Activated CD4-positive, alpha-beta T cell treated with anti-CD3 and anti-CD28 coated beads for 48 hours (primary cell): ENCODE measurements around the gene TWF2.
A peak's percentile ranks its signal among the peaks of the same experiment; 100 is the strongest.

Source experiments
- DNase-seq: peaks from one replicate; pipeline ENCODE4 v3.0.0-alpha.2; 2020

Gene TWF2

DNA sequence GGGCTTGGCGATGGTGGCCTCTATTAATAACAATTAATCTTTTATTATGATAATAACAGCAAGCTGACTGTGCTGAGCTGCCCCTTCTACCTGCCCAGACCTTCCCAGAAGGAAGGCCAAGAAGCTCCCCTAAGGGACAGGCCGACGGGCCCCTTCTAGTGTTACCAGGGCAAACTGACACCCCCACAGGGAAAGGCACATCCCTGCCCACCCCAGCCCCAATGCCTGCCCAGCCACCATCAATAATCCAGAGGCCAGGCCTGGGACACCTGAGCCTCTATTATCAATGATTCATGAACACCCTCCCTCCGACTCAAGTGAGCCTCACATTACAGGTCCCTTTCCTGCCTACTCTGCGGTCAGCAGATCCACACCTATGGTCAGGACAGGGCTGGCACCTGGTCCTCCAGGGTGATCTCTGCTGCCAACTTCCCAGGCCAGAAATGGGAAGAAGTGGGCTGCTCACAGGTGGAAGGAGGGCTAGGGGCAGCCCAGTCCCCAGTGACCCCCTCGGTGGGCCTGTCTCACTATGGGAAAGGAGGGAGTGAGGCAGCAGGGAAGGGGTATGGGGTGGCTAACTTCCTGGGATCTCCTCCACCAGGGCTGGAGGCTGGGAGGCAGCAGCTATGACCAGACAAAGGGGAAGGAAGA is 1.8 kb downstream of the TWF2 start:
- DNase-seq, result no peak

DNA sequence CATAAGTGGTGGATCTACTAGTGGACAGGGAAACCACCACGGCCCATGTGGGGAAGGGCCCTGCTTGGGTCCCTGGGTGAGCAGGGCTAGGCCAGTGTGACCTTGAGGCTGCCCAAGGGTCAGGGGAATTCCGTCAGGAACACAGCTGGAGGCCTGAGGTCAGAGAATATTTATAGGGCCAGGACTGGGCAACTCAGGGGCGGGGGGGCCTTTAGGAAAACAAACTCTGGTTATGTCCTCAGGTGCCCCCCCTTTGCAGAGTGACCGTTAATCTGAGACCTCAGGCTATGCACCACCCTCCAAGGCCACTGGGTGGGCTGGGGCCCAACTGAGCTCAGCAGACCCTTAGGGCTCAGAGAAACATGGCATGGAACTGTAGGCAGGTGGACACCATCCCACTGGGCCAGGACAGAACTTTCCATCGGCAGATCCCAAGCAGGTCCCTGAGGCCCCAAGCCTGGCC is 2.5 kb downstream of the TWF2 start:
- DNase-seq, result no peak

DNA sequence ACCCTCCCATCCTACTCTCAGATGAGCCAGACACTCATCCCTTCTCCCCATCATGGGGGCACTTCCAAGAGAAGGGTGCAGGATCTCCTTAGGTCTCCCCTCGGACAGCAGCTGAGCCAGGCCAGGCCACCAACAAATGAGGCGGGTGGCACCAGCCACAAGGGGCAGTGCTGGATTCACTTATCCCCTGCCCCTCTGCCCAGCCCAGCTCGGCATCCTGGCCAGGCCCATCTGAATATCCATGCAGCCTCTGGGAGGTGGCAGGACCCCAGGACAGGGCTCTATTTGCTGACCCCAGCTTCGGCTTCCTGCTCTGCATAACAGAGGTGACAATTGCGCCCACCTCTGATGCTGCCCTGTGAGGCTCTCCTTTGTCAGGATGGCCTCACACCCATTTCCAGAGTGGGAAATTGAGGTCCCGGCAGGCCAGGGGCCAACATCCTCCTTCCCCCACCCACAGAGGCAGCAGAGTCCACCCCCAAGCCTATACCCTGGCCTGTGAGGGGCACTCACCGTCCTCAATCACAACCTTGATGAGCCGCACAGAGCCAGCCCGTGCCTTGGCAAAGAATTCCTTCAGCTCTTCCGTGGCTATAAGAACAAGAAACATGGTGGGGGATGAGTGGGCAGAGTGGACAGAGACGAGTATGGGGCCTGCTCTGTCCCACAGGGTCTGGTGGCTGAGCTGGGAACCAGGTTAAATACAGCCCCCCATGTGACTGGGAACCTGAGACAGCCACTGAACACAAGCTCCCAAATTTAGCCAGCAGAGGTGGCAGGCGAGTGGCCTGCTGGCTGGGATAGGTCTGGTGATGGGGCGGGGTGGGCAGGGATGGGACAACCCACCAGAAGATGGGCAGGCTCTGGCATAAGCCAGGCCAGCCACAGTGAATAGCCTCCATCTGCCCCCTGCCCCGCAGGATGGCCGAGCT is 4.2 kb downstream of the TWF2 start:
- DNase-seq, result no peak

DNA sequence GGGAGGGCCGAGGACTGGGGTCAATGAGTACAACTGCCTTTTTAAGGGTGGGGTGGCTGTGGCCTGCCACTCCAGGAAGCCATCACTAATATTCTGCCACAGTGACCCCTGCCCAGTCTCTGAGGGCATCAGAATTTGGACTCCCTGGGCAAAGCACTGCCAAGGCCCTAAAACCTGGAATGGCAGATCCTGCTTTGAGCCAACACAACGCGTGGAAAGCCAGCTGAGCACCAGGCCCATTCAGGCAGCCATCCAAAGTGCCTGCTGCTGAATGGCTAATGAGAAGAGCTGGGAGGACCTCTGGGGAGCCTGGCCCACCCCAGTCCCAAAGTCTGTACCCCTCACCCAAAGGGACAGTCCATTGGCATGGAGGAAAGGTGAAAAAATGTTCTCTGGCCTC is 5.0 kb downstream of the TWF2 start:
- DNase-seq, result no peak

DNA sequence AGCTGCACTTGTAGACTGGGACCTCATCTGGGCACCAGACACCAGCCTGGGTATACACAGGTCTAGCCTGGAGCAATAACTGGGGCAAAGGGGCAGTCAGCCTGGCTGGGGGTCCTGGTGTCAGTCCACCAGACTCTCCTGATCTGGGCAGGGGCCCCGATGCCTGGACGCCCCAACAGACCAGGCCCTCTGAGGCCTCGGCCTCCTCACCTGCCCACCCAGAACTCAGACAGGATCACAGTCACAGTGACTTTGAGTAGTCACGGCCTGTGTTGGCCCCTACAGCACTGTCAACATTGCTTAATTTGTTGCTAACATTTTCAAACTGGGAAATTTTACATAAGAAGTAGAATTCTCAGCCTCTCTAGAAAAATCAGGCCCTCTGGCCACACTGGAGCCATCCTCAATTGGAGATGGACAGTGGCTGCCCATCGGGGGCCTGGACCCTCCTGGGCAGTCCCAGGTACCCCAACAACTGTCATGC is 5.8 kb downstream of the TWF2 start:
- no peak for DNase-seq

DNA sequence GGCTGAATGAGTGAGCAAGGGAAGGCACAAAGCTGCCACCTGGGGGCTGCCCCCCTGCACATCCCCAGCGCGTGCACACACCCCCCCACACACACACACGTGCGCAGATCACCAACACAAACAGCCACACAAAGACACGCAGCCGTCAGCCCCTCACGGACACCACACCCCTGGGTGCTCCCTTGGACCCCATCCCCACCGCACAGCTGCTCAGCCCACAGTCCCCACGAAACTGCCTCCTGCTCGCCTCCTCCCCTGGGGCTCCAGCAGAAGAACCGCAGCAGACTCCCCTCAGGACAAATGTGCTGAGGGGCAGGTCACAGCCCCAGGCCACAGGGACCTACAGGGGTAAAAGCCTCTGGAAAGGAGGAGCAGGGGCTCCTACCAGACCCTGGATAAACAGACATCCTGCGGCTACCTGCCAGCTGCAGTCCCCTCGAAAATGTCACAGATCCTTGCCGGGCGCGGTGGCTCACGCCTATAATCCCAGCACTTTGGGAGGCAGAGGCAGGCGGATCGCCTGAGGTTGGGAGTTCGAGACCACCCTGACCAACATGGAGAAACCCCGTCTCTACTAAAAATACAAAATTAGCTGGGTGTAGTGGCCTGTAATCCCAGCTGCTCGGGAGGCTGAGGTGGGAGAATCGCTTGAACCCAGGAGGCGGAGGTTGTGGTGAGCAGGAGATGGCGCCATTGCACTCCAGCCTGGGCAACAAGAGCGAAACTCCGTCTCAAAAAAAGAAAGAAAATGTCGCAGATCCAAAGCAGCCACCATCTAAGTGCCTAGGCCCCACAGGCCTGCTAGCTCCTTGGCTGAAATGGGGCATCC is 6.5 kb downstream of the TWF2 start:
- peak; percentile 61 for DNase-seq

DNA sequence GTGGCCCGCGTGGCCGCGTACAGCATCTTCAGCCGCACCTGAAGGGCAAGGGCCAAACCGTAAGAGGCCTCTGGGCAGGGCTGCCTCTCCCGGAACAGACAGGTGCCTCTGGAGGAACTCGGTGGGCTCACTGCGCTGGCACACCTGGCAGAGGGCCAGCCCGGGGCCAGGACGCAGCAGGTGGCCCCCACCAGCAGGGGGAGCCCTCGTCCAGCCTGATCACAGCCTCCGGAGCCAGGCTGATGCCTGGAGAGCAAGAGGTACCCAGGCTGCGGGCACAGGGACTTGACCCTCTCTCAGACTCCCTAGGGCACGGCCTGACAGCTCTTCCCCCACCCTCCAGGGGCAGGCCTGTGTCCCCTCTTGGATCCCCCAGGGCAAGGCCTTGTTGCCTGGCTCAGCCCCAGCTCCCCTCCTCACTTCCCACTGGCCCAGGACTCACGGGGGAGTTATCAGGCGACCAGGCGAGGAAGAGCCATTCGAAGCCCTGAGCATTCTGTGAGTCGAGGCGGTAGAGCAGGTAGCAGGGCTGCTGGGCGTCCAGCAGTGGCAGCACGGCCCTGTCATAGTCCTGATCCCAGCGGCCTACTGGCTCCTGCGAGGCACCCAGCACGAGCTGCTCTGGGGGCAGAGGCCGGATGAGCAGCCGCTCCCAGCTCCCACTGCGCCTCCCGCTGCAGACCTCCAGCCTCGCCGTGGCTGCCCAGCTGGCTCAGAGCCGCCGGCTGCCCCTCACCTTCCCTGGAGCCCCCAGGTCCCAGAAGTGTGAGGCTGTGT is 7.3 kb downstream of the TWF2 start:
- peak; percentile 93 for DNase-seq

DNA sequence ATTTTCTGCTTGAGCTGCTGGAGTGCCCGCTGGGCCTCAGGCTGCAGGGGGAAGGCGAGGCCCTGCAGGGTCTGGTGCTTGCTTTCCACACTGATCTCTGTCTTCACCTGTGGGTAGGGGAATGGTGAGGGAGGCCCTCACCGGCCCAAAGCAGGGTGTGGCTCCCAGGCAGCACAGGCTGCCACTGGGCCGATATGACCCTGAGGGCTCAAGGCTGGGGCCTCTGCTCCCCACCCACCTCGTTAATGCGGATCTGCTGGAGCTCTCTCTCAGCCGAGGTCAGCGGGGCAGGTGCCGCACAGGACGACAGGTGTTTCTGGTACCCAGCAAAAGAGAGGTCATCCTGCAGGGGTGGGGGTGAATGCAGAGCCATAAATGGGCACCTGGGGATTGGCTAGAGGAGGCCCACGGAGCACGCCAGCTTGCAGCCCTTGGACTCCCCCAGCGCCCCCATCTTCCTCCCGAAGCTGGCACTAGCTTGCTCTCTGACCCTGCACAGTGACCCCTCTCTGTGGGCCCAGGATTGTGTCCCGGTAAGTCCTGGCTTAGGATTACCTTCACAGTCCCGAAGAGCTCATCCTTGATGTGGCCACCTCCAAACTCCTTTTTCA is 8.0 kb downstream of the TWF2 start:
- DNase-seq, result no peak

DNA sequence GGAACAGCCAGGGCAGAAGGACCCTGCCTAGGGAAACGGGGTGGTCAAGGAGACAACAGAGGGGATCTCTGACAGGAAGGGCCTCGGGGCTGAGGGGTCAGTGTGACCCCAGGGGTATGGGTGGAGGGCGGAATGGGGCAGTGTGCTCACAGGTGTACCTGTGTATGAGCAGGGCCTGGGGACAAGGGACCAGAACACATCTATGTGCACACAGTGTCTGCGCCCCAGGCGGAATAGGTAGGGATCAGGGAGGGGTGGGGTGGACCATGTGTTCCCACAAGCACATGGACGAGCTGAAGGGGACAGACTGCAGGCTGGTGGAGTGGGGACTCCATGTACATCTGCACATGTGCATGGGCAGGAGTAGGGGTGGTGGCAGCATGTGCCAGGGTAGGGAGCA is 8.5 kb downstream of the TWF2 start:
- no peak for DNase-seq

DNA sequence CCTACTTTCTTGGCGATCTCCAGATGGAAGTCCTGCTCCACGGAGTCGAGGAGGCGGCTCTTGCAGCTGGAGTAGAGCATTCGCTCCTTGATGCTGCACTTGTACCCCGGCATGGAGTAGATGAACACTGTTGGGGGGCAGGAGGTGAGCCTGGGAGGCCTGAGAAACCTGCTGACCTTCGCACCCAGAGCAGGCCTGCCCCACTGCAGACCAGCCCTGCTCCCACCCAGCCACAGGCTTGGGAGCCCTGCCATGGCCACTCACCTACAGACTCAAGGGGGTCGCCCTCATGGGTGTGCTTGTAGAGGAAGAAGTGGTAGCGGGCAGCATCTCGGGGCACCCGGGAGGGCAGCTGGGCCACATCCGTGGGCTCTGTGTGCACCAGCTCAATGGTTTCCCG is 9.3 kb downstream of the TWF2 start:
- DNase-seq, result no peak

DNA sequence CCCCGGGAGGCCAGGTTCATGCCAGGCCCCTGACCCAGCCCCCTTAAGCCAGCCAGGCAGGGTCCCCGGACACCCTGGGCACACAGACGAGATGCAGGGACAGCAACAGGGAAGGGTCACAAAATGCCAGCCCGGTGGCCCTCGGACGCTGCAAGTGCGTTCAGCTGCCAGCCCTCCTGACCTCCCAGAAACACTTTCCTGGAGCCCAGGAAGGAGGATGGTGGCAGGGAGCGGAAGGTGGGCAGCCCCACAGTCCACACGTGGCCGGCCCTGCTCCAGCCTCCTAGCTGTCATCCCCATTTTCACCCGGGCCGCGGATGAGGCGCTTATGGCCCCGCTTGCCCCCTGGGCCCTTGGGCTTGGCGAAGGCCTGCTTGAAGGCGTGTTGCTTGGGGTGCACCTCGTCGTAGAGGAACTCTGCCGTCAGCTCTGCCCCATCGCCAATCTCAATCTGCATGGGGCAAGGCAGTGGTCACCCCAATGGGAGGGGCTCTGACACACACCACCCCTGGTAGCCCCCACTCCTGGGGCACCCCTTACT is 10.1 kb downstream of the TWF2 start:
- DNase-seq, result no peak

DNA sequence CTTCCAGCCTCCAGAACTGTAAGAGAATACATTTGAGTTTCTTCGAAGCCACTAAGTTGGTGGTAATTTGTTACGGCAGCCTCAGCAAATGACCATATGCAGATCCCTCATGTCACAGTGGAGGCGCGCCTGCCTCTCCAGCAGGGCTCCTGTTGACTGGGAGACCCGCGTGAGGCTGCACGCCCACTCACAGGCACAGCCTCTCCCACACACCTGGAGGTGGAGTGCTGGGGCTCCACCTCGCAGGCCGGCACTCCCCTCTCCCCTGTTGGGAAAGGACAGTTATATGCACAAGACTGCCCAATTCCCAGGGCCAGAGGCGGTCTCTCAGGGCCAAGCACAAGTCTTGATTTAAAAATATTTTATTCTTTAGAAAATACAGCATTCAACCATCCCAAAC is 10.7 kb downstream of the TWF2 start:
- DNase-seq, result no peak

DNA sequence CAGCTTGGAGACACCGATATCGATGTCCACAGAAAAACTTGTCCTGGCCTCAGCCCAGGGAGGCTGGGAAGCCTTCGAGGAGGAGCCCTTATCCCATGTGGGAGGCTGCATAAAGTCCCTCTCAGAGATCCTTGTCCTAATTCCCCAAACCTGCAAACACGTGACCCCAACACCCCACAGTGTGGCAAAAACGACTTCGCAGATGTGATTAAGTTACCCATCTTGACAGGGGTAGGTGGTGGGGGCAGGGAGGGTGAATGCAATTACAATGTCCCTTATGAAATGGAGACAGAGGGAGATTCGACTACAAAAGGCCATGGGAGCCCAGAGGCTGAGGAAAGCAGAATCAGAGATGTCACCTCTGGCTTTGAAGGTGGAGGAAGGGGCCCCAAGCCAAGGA is 11.2 kb downstream of the TWF2 start:
- no peak for DNase-seq

DNA sequence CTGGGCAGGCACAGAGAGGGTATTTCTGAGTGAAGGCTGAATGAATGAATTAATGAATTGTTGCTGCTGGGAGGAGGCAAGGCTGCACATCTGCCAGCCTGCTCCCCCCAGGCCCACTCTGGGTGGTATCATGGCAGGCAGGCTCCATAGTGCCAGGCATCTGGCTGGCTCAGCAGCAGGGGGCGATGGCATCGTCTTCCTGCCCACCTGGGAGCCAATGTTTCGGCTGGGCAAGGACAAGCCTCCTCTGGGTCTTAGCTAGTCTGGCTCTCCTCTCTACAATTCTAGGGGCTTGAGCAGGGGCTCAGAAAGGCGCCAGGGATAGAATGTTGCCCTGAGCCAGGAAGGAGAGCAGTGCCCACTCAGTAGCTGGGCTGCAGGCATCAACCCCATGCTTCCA is 11.8 kb downstream of the TWF2 start:
- DNase-seq, result no peak

DNA sequence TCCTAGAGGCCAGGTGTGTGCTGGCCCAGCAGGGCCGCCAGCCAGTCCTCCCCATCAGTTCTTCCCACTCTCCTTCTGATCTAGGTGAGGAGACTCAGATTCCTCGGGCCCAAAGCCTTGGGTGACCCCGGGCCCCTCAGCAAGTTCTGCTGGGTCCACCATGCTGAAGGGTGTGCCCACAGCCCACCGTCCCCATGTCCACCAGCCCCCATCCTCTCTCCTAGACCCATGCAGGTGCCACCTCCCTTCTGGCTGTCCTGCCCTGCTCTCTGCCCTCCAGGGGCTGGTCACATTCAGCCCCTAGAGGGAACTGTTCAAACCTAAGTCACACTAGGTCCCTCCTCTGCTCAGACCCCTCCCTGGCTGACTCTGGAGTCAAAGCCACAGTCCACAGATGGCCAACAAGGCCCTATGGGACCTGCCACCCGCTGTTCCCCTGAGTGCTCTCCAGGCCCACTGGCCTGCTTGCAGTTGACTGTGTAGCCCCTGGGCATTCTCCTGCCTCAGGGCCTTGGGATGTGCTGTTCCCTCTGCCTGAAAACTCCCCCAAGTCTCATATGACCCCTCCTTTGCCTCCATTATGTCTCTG is 12.6 kb downstream of the TWF2 start:
- no peak for DNase-seq

DNA sequence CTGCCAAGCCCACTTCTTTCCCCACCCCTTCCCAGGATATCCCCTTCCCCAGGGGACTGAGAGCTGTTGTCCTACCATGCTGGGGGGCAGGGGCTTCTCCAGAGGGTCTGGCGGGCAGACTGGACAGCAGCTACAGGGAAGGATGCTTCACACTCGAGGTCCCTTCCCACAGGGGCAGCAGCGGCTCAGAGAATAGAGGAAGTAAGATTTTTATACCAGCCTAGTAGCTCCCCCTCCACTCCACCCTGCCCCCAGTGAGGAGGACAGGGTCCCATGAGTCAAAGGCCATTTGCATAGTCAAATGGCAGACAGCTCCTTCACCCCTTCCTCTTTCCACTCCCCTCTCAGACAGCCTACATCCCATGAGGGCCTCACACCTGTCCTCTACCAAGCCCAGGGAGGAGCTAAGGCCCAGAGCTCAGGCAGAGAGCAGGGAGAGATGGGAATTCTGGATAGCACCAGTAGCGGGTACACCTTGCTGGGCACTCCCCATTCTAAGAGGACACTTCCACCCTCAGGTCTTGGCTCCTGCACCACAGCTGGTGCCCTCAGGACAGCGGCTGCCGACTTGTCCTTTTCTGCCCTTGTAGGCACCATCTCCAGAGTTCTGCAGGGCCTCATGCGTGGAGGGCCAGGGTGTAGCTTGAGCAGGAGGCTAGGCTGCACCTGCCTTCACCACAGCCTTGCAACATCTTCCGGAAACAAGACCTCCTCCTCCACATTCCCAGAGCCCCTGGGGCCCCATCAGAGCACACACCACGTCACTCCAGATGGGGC is 13.3 kb downstream of the TWF2 start, which contains the start of gene TLR9:
TSS of gene TLR9 (minus strand) at position 194 of the 777 bp plus-strand sequence. CDS start at position 78, 116 bp downstream.
- peak; percentile 52 for DNase-seq

DNA sequence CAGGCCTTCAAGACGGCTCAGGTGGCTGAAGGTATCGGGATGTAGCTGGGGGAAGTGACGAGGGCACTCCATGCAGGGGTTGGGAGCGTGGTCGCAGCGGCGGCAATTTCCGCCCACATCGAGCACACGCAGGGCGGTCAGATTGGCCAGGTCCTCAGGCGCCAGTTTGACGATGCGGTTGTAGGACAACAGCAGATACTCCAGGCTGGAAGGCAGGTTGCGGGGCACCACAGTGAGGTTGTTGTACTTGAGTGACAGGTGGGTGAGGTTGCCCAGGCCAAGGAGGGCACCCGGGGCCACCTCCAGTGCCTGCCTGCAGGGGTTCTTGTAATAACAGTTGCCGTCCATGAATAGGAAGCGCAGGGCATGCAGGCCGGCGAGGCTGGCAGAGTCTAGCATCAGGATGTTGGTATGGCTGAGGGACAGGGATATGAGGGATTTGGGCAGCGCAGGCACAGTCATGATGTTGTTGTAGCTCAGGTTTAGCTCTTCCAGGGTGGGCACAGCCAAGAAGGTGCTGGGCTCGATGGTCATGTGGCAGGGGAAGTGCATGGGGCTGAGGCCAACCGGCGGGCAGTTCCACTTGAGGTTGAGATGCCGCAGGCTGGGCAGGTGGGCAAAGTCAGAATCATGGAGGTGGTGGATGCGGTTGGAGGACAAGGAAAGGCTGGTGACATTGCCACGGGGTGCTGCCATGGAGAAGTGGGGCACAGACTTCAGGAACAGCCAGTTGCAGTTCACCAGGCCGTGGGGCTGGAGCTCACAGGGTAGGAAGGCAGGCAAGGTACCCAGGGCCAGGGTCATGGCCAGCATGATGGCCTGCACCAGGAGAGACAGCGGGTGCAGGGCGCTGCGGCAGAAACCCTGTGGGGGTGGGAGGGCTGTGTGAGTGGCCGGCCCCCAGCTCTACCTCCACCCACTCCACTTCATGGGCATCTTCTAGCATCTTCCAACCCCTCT is 15.2 kb downstream of the TWF2 start:
- no peak for DNase-seq

DNA sequence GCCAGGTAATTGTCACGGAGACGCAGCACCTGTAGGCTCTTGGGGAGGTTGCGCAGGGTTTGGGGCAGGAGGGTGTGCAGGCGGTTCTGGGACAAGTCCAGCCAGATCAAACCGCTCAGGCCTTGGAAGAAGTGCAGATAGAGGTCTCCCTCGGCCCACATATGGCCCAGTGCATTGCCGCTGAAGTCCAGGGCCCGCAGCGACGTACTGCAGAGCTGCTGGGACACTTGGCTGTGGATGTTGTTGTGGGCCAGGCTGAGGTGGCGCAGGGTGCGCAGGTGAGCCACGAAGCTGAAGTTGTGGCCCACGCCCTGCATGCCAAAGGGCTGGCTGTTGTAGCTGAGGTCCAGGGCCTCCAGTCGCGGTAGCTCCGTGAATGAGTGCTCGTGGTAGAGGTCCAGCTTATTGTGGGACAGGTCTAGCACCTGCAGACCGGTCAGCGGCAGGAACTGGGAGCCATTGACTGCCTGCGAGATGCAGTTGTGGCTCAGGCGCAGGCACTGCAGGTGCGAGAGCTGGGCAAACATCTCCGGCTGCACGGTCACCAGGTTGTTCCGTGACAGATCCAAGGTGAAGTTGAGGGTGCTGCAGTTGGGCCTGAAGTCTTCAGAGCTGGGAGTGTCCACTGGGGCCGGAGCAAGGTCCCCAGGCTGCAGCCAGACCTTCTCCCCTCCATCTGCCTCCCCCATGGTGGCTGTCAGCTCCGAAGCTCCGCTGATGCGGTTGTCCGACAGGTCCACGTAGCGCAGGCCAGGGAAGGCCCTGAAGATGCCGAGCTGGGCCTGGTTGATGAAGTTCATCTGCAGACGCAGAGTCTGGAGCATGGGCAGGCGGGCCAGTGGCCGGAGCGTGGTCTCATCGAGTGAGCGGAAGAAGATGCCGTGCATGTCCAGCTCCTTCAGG is 16.4 kb downstream of the TWF2 start:
- DNase-seq, result no peak
